ENCODE results near the gene OR6S1.

The OR6S1 gene

DNA sequence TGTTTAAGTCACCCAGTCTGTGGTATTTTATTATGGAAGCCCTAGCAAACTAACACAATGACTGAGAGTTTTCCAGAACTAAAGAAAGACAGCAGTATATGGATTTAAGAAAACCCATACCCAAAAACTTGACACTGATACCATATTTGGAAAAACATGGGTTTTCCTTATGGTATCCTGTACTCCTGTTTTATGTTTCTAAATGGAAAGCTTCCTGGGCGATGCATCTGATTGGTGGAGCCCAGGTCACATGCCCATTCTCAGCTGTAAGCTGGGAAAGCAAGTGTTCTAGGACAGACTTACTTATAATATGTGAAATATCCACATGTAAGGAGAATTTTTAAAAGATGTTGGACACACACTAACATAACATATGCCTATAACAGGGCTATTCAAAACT is 38.4 kb upstream of the OR6S1 start:
- no peak for ATAC-seq
- no peak for TF ChIP-seq OSR1 (CRISPR knock-in tag; IDR thresholded peaks at IDR 0.05)
- no peak for TF ChIP-seq ZFP3 (CRISPR knock-in tag; IDR thresholded peaks at IDR 0.05)
- no peak for TF ChIP-seq ZNF70 (CRISPR knock-in tag; IDR thresholded peaks at IDR 0.05)
- TF ChIP-seq TCF4 (CRISPR knock-in tag; IDR thresholded peaks at IDR 0.05; ENCODE audit: borderline replicate concordance): no peak
- no peak for TF ChIP-seq CSDC2 (CRISPR knock-in tag; IDR thresholded peaks at IDR 0.05)
- TF ChIP-seq ZC3H10 (CRISPR knock-in tag; IDR thresholded peaks at IDR 0.05): no peak

DNA sequence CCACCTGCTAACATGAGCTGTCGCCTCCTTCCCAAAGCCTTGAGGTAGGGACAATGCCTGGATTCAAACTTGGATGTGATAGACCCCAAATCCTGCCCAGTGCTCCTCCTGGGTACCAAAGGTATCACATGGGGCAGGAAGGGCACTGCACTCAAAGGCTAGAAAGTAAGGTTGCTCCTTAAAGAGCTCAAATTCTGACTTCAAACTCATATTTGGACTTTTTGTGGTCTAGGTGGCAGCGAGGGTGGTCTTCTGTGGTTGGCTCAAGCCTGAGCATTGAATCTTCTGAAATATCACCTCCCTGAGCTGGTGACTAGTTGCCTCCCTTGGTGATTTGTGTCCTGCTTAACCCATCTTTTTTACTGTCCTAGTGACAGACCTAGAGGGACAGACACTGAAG is 34.6 kb upstream of the OR6S1 start:
- TF ChIP-seq, protein P1, sequence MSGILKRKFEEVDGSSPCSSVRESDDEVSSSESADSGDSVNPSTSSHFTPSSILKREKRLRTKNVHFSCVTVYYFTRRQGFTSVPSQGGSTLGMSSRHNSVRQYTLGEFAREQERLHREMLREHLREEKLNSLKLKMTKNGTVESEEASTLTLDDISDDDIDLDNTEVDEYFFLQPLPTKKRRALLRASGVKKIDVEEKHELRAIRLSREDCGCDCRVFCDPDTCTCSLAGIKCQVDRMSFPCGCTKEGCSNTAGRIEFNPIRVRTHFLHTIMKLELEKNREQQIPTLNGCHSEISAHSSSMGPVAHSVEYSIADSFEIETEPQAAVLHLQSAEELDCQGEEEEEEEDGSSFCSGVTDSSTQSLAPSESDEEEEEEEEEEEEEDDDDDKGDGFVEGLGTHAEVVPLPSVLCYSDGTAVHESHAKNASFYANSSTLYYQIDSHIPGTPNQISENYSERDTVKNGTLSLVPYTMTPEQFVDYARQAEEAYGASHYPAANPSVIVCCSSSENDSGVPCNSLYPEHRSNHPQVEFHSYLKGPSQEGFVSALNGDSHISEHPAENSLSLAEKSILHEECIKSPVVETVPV (CRISPR knock-in tag; IDR thresholded peaks at IDR 0.05): no peak
- no peak for TF ChIP-seq ZNF8 (CRISPR knock-in tag; IDR thresholded peaks at IDR 0.05)
- no peak for TF ChIP-seq OSR1 (CRISPR knock-in tag; IDR thresholded peaks at IDR 0.05)
- no peak for TF ChIP-seq ZNF565 (CRISPR knock-in tag; conservative IDR thresholded peaks at IDR 0.05; ENCODE audit: low read depth)
- TF ChIP-seq CSDC2 (CRISPR knock-in tag; IDR thresholded peaks at IDR 0.05): no peak
- no peak for TF ChIP-seq PPARA (CRISPR knock-in tag; IDR thresholded peaks at IDR 0.05; ENCODE audit: borderline replicate concordance)
- TF ChIP-seq, protein P2, sequence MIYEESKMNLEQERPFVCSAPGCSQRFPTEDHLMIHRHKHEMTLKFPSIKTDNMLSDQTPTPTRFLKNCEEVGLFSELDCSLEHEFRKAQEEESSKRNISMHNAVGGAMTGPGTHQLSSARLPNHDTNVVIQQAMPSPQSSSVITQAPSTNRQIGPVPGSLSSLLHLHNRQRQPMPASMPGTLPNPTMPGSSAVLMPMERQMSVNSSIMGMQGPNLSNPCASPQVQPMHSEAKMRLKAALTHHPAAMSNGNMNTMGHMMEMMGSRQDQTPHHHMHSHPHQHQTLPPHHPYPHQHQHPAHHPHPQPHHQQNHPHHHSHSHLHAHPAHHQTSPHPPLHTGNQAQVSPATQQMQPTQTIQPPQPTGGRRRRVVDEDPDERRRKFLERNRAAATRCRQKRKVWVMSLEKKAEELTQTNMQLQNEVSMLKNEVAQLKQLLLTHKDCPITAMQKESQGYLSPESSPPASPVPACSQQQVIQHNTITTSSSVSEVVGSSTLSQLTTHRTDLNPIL (CRISPR knock-in tag; IDR thresholded peaks at IDR 0.05; ENCODE audit: low read depth): no peak
- TF ChIP-seq GLIS3 (CRISPR knock-in tag; IDR thresholded peaks at IDR 0.05): no peak
- ATAC-seq: no peak

GRCh38 chr14:20675669-20676068 is 34.2 kb upstream of the OR6S1 start:
- TF ChIP-seq ZFP3 (CRISPR knock-in tag; IDR thresholded peaks at IDR 0.05) (no peak), ZFP30 (CRISPR knock-in tag; IDR thresholded peaks at IDR 0.05) (no peak), TOX (CRISPR knock-in tag; IDR thresholded peaks at IDR 0.05; ENCODE audit: borderline replicate concordance) (no peak), PATZ1 (CRISPR knock-in tag; IDR thresholded peaks at IDR 0.05; ENCODE audit: borderline replicate concordance) (no peak), ZNF70 (CRISPR knock-in tag; IDR thresholded peaks at IDR 0.05) (no peak), RARB (CRISPR knock-in tag; IDR thresholded peaks at IDR 0.05) (no peak), ESRRG (CRISPR knock-in tag; IDR thresholded peaks at IDR 0.05) (no peak), ISL1 (CRISPR knock-in tag; IDR thresholded peaks at IDR 0.05) (no peak), BACH2 (CRISPR knock-in tag; IDR thresholded peaks at IDR 0.05; ENCODE audit: borderline replicate concordance) (no peak), OSR1 (CRISPR knock-in tag; IDR thresholded peaks at IDR 0.05) (no peak), CSDC2 (CRISPR knock-in tag; IDR thresholded peaks at IDR 0.05) (no peak), ZC3H10 (CRISPR knock-in tag; IDR thresholded peaks at IDR 0.05) (no peak), GLIS3 (CRISPR knock-in tag; IDR thresholded peaks at IDR 0.05) (no peak)
- TF ChIP-seq, protein P1 (CRISPR knock-in tag; IDR thresholded peaks at IDR 0.05): no peak
- TF ChIP-seq, protein P2 (CRISPR knock-in tag; IDR thresholded peaks at IDR 0.05; ENCODE audit: low read depth): no peak
- TF ChIP-seq, protein P3, sequence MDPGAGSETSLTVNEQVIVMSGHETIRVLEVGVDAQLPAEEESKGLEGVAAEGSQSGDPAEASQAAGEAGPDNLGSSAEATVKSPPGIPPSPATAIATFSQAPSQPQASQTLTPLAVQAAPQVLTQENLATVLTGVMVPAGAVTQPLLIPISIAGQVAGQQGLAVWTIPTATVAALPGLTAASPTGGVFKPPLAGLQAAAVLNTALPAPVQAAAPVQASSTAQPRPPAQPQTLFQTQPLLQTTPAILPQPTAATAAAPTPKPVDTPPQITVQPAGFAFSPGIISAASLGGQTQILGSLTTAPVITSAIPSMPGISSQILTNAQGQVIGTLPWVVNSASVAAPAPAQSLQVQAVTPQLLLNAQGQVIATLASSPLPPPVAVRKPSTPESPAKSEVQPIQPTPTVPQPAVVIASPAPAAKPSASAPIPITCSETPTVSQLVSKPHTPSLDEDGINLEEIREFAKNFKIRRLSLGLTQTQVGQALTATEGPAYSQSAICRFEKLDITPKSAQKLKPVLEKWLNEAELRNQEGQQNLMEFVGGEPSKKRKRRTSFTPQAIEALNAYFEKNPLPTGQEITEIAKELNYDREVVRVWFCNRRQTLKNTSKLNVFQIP (CRISPR knock-in tag; IDR thresholded peaks at IDR 0.05; ENCODE audit: borderline replicate concordance, low read depth): no peak
- no peak for ATAC-seq
